A549 (cell line): Measurements from ENCODE around the gene CBX5. TPM values are rescaled to one million over a fixed set of nuclear protein-coding genes. Genes with fewer than 3 reads are reported as not detected.

ENCODE experiments used
- ATAC-seq, 2 experiments: fragments of 200-7000 bp in 1 of 2; fragments of >200 bp in 1 of 2; cut with Nextera tagmentation in 1 of 2; cut with Tn5 transposase in 1 of 2; 3 replicates each; pipeline versions ENCODE4 v1.8.0 to v1.9.1; 2018 to 2020; ENCODE audit warnings: mild to moderate bottlenecking in 1 of 2, moderate library complexity in 1 of 2
- CTCF ChIA-PET: fragments of 300-600 bp; sonication (Branson Sonifier 250); formaldehyde crosslinking; extraction: SDS; loops from one replicate; lab custom pipeline; 2021; ENCODE audit warnings: antibody characterized with exemption, inconsistent platforms; lab: Yijun Ruan, JAX
- POLR2A ChIA-PET: fragments of 350-600 bp; formaldehyde crosslinking; extraction: SDS; loops from one replicate; lab custom pipeline; 2021; ENCODE audit warnings: antibody characterized with exemption, inconsistent platforms; lab: Yijun Ruan, JAX
- DNase-seq, 2 experiments: peaks; one replicate each; pipeline versions ENCODE4 v3.0.0 to v3.0.0-alpha.2; 2011 to 2016; ENCODE audit warnings: low read depth in 1 of 2, low spot score in 1 of 2
- FAIRE-seq: peaks from 2 replicates; lab custom pipeline; 2011; peaks lifted over from hg19 to GRCh38; lab: Jason Lieb, UNC
- H3K27ac ChIP-seq, 2 experiments: fragments of >200 bp; sonication (Bioruptor Twin); formaldehyde crosslinking; 3 replicates each; pipeline ENCODE4 v1.5.1; 2016 to 2017
- H3K4me1 ChIP-seq: fragments of >200 bp; sonication (Bioruptor Twin); formaldehyde crosslinking; 3 replicates; pipeline ENCODE4 v1.6.1; 2016
- H3K4me2 ChIP-seq: fragments of >200 bp; sonication (Bioruptor Twin); formaldehyde crosslinking; 3 replicates; pipeline ENCODE4 v1.6.1; 2016
- H3K4me3 ChIP-seq: fragments of >200 bp; sonication (Bioruptor Twin); formaldehyde crosslinking; 3 replicates; pipeline ENCODE4 v1.5.1; 2016
- H3K9me3 ChIP-seq: fragments of >200 bp; sonication (Bioruptor Twin); formaldehyde crosslinking; 3 replicates; pipeline ENCODE4 v1.6.1; 2016
- ATOH8 ChIP-seq: fragments of 250-450 bp; sonication (Bioruptor Pico); IDR thresholded peaks from 2 replicates; pipeline ENCODE4 v1.5.0; 2020; ENCODE audit warnings: low read depth, mild to moderate bottlenecking, moderate library complexity
- CHD2 ChIP-seq: fragments of 150-350 bp; IDR thresholded peaks from 2 replicates; pipeline ENCODE4 v1.6.1; 2014; ENCODE audit warnings: low read length; ENCODE audit not compliant: partially characterized antibody
- CTCF ChIP-seq: fragments of >200 bp; sonication (Bioruptor Twin); formaldehyde crosslinking; IDR thresholded peaks from 3 replicates; pipeline ENCODE4 v1.5.1; 2016
- EHF ChIP-seq: fragments of 250-450 bp; sonication (Bioruptor Pico); IDR thresholded peaks from 2 replicates; pipeline ENCODE4 v1.5.0; 2020; ENCODE audit warnings: mild to moderate bottlenecking
- EHMT2 ChIP-seq: fragments of 200-600 bp; sonication (generic); IDR thresholded peaks from 2 replicates; pipeline ENCODE4 v1.6.1; 2016; ENCODE audit warnings: antibody characterized with exemption, low read depth, mild to moderate bottlenecking, moderate library complexity
- FOSB ChIP-seq: fragments of 250-450 bp; sonication (Bioruptor Pico); IDR thresholded peaks from 2 replicates; pipeline ENCODE4 v1.5.0; 2020; ENCODE audit warnings: mild to moderate bottlenecking, moderate library complexity
- FOXS1 ChIP-seq: fragments of 250-450 bp; sonication (Bioruptor Pico); IDR thresholded peaks from 2 replicates; pipeline ENCODE4 v1.5.0; 2020; ENCODE audit warnings: mild to moderate bottlenecking, moderate library complexity
- HEYL ChIP-seq: fragments of 250-450 bp; sonication (Bioruptor Pico); IDR thresholded peaks from 2 replicates; pipeline ENCODE4 v1.8.0; 2021; ENCODE audit warnings: mild to moderate bottlenecking, moderate library complexity
- HMGXB4 ChIP-seq: fragments of 250-450 bp; sonication (Bioruptor Pico); IDR thresholded peaks from 2 replicates; pipeline ENCODE4 v1.5.0; 2021; ENCODE audit warnings: mild to moderate bottlenecking, moderate library complexity, borderline replicate concordance
- JUNB ChIP-seq: fragments of >200 bp; sonication (Bioruptor Twin); formaldehyde crosslinking; IDR thresholded peaks from 2 replicates; pipeline ENCODE4 v1.6.1; 2016
- PBX3 ChIP-seq: IDR thresholded peaks from 2 replicates; pipeline ENCODE4 v1.6.1; 2012
- POLR2A ChIP-seq: IDR thresholded peaks from 2 replicates; pipeline ENCODE4 v1.6.1; 2012; ENCODE audit warnings: mild to moderate bottlenecking, low read length
- RARB ChIP-seq: fragments of 250-450 bp; sonication (Bioruptor Pico); IDR thresholded peaks from 2 replicates; pipeline ENCODE4 v1.8.0; 2021; ENCODE audit warnings: mild to moderate bottlenecking, moderate library complexity
- RCOR1 ChIP-seq: fragments of 150-350 bp; IDR thresholded peaks from 2 replicates; pipeline ENCODE4 v1.6.1; 2014; ENCODE audit warnings: antibody characterized with exemption, low read length, low read depth
- RNF2 ChIP-seq: fragments of 200-600 bp; sonication (generic); IDR thresholded peaks from 2 replicates; pipeline ENCODE4 v1.6.1; 2016; ENCODE audit warnings: low read depth, mild to moderate bottlenecking, antibody characterized with exemption, moderate library complexity, borderline replicate concordance
- SMC3 ChIP-seq: fragments of >200 bp; sonication (Bioruptor Twin); formaldehyde crosslinking; IDR thresholded peaks from 3 replicates; pipeline ENCODE4 v1.6.1; 2018; ENCODE audit warnings: inconsistent platforms
- USF2 ChIP-seq: fragments of 450-650 bp; IDR thresholded peaks from 2 replicates; pipeline ENCODE4 v1.6.1; 2014; ENCODE audit warnings: antibody characterized with exemption
- ZFP36 ChIP-seq: fragments of 450-650 bp; IDR thresholded peaks from 2 replicates; pipeline ENCODE4 v1.6.1; 2014; ENCODE audit warnings: borderline replicate concordance; ENCODE audit not compliant: partially characterized antibody
- ZSCAN20 ChIP-seq: fragments of 250-450 bp; sonication (Bioruptor Pico); IDR thresholded peaks from 2 replicates; pipeline ENCODE4 v1.8.0; 2022; ENCODE audit warnings: mild to moderate bottlenecking, moderate library complexity
- WGBS: methylation state at CpG from one replicate; pipeline ENCODE4 v1.1.6; 2017; ENCODE audit errors: missing lambda C conversion rate; 5-methylcytosine and 5-hydroxymethylcytosine counted together
- polyA plus RNA-seq, 4 experiments: library from polyadenylated mRNA; depleted of rRNA in 3 of 4; stranded (reverse); fragments of >200 nt; fragmentation: RNase III in 1 of 4; extraction: RNeasy Plus Mini Kit Qiagen cat#74134 plus additional on column Dnase treatment in 1 of 4; gene quantifications; 2 replicates in 3 of 4; 3 replicates in 1 of 4; pipeline ENCODE4 v1.2.3, GENCODE V29; 2011 to 2017
- TF ChIP-seq, protein P1 (sequence below): fragments of 150-350 bp; IDR thresholded peaks from 2 replicates; pipeline ENCODE4 v1.6.1; 2014; ENCODE audit warnings: low read depth, mild to moderate bottlenecking, low read length

Gene CBX5
- polyA plus RNA-seq, 2 of the 4 experiments (the other 2 are of a cell fraction): 39.5 to 129 TPM

DNA sequence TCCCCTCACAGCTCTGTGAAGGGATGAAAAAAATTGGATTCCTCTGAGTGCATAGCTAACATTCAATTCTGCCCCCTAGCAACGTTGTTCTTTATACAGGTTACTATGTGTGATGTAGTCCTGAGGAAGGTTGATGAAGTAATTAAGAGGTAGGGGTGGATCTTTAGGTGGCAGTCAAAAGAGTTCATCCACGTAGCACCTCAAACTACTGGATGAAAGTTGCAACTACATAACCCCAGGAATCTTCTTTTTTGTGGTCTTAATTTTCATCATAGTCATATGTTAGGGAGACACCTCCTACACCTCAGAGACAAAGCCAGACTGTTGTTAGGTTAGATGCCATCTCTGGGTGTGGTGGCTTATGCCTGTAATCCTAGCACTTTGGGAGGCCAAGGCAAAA, 31.1 kb upstream of the CBX5 start:
- ChIA-PET CTCF (interaction anchor here (0.6 to 1.4 kb wide), 4 partner anchors 11 to 109 kb away, joined by 3 to 6 read pairs (median 4); partner anchors contain the start of gene COPZ1), POLR2A (interaction anchor here (1.7 kb wide), 1 partner anchor 31 kb away, joined by 5 read pairs; the partner anchor contains the start of genes CBX5 and HNRNPA1)
- WGBS: 39% methylated on average over 2 of the region's 2 CpGs
- ATAC-seq (peak; percentile 16 to 33; a peak in 1 of 6 replicates), DNase-seq (no peak), FAIRE-seq (no peak)
- no peak overlapping the region for H3K4me2 ChIP-seq
- H3K9me3 ChIP-seq: no peaks in the 10 kb centered on the region
- H3K27ac ChIP-seq: no peak overlapping the region
- peaks cover 12% of the 10 kb centered on the region; the same call in 2 of the 3 replicates for H3K4me1 ChIP-seq
- H3K4me3 ChIP-seq: no peak overlapping the region
- TF ChIP-seq USF2: no peak
- TF ChIP-seq CTCF: no peak
- no peak for TF ChIP-seq ZFP36
- no peak for TF ChIP-seq HMGXB4 (CRISPR knock-in tag)
- no peak for TF ChIP-seq ZSCAN20 (CRISPR knock-in tag)
- TF ChIP-seq PBX3: no peak
- TF ChIP-seq HEYL: no peak
- no peak for TF ChIP-seq EHMT2
- no peak for TF ChIP-seq ATOH8
- no peak for TF ChIP-seq CHD2
- TF ChIP-seq FOSB (CRISPR knock-in tag): no peak
- no peak for TF ChIP-seq FOXS1
- no peak for TF ChIP-seq RCOR1
- TF ChIP-seq RARB (CRISPR knock-in tag): no peak

DNA sequence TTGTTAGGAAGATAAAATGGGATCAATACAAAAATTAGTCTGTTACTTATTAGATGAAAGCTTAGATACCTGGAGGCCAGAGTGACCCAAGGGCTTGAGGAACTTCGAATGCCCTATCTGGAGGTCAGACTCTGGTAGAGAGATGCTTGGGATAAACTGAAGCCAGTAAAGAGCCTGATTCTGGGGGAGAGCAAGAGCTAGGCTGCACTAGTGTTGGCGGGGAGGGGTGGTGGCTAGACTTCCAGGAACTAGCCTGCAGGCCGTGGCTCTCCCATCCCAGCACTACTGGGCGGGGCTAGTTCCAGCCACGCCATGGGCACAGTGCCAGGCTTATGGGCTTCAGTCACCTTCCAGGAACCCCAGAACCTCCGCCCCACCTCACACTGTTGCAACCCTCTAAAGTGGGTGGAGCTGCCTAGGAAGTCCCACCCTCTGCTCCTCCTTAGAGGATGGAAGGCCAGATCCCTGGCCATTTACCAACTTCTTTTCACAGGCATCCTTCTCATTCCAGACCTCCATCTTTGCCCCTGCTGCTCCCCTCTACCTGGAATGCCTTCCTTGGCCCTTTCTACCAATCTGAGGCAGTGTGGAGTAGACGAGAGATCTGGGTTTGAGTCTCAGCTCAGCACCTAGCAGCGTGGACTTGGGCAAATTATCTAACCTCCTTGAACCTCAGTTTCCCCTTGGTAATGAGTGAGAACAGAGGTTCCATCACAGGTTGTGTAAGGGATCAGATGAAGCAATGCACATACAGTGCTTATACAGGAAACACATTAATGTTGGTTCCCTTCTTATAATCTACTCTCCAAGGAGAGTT, 27.2 kb upstream of the CBX5 start:
- Histone ChIP-seq H3K27ac (peak overlapping the region; percentile 37 to 57; a peak in 4 of 6 replicates), H3K9me3 (no peaks in the 10 kb centered on the region), H3K4me3 (no peak overlapping the region), H3K4me1 (peaks cover 25% of the 10 kb centered on the region), H3K4me2 (peak overlapping the region; percentile 48; the same call in 2 of the 3 replicates)
- WGBS: 34% methylated on average over 8 of the region's 8 CpGs
- POLR2A ChIA-PET: interaction anchor here (0.6 to 1.0 kb wide), 2 partner anchors 18 to 28 kb away, joined by 3 read pairs; partner anchors contain the start of gene COPZ1
- ATAC-seq: peak; percentile 83 to 87
- CTCF ChIA-PET: interaction anchor here (0.6 to 3.8 kb wide), 17 partner anchors 12 to 310 kb away, joined by 3 to 20 read pairs (median 4); partner anchors contain the start of gene COPZ1
- FAIRE-seq: no peak
- DNase-seq: peak; percentile 59 to 91
- TF ChIP-seq EHF (CRISPR knock-in tag): no peak
- TF ChIP-seq ATOH8: no peak
- TF ChIP-seq SMC3: no peak
- TF ChIP-seq, protein P1, sequence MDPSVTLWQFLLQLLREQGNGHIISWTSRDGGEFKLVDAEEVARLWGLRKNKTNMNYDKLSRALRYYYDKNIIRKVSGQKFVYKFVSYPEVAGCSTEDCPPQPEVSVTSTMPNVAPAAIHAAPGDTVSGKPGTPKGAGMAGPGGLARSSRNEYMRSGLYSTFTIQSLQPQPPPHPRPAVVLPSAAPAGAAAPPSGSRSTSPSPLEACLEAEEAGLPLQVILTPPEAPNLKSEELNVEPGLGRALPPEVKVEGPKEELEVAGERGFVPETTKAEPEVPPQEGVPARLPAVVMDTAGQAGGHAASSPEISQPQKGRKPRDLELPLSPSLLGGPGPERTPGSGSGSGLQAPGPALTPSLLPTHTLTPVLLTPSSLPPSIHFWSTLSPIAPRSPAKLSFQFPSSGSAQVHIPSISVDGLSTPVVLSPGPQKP: no peak
- TF ChIP-seq JUNB: no peak
- no peak for TF ChIP-seq USF2
- no peak for TF ChIP-seq RNF2
- TF ChIP-seq POLR2A: no peak
